PFSK-1 (cell line): ENCODE results near the gene KMT2A.

Experiments
- POLR2AphosphoS5 ChIP-seq: IDR thresholded peaks from 2 replicates; pipeline ENCODE4 v1.6.1; 2012; ENCODE audit warnings: low read depth, mild to moderate bottlenecking, control low read depth, low read length, moderate library complexity
- TF ChIP-seq, protein P1 (sequence below), 2 experiments: IDR thresholded peaks; 2 replicates each; pipeline versions ENCODE4 v1.6.1 to v1.8.0; 2011 to 2012; ENCODE audit warnings: low read depth in 2 of 2, low read length in 2 of 2, control low read depth in 1 of 2, inconsistent platforms in 1 of 2, mild to moderate bottlenecking in 1 of 2, moderate library complexity in 1 of 2; ENCODE audit not compliant: insufficient read depth in 1 of 2

DNA sequence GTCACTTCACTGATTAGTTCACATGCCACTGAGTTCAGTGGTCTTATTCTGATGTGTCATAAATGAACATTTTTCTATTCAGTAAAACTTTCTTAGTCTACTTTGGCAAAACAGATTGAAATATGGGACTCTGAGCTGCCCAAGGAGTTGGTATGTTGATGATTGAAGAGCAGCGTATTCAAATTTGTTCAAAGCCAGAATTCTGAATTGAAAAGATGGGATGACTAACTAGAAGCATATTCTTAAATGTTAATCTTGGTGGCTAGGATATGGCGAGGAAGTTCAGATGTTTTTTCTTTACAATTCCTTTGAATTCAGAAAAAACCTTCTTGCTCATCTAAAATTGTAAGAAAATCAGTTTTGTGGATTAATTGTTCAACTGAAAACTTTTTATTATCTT is 34.7 kb downstream of the KMT2A start:
- no peak for TF ChIP-seq POLR2AphosphoS5
- TF ChIP-seq, protein P1, sequence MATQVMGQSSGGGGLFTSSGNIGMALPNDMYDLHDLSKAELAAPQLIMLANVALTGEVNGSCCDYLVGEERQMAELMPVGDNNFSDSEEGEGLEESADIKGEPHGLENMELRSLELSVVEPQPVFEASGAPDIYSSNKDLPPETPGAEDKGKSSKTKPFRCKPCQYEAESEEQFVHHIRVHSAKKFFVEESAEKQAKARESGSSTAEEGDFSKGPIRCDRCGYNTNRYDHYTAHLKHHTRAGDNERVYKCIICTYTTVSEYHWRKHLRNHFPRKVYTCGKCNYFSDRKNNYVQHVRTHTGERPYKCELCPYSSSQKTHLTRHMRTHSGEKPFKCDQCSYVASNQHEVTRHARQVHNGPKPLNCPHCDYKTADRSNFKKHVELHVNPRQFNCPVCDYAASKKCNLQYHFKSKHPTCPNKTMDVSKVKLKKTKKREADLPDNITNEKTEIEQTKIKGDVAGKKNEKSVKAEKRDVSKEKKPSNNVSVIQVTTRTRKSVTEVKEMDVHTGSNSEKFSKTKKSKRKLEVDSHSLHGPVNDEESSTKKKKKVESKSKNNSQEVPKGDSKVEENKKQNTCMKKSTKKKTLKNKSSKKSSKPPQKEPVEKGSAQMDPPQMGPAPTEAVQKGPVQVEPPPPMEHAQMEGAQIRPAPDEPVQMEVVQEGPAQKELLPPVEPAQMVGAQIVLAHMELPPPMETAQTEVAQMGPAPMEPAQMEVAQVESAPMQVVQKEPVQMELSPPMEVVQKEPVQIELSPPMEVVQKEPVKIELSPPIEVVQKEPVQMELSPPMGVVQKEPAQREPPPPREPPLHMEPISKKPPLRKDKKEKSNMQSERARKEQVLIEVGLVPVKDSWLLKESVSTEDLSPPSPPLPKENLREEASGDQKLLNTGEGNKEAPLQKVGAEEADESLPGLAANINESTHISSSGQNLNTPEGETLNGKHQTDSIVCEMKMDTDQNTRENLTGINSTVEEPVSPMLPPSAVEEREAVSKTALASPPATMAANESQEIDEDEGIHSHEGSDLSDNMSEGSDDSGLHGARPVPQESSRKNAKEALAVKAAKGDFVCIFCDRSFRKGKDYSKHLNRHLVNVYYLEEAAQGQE (IDR thresholded peaks at IDR 0.05; ENCODE audit: insufficient read depth in 1 of 2, low read depth in 2 of 2, low read length in 2 of 2), result no peak
